WERI-Rb-1 (cell line): ENCODE results near the gene PRTFDC1.

Experiments used
- DNase-seq: peaks from one replicate; pipeline ENCODE4 v3.0.0-alpha.2; 2020
- H3K27ac ChIP-seq: fragments of 250-450 bp; sonication (Bioruptor Pico); 2 replicates; pipeline ENCODE4 v1.5.1; 2020; ENCODE audit warnings: mild to moderate bottlenecking, moderate library complexity
- H3K27me3 ChIP-seq: fragments of 250-450 bp; sonication (Bioruptor Pico); 2 replicates; pipeline ENCODE4 v1.5.1; 2021; ENCODE audit warnings: mild to moderate bottlenecking, low read depth, moderate library complexity; ENCODE audit not compliant: insufficient read depth, severe bottlenecking
- H3K36me3 ChIP-seq: fragments of 250-450 bp; sonication (Bioruptor Pico); 2 replicates; pipeline ENCODE4 v1.5.1; 2020; ENCODE audit warnings: mild to moderate bottlenecking, moderate library complexity
- H3K4me3 ChIP-seq: 2 replicates; pipeline ENCODE4 v1.5.1; 2011; ENCODE audit warnings: low read depth, mild to moderate bottlenecking, control low read depth, low read length
- H3K9me3 ChIP-seq: fragments of 250-450 bp; sonication (Bioruptor Pico); 2 replicates; pipeline ENCODE4 v1.5.1; 2021; ENCODE audit warnings: mild to moderate bottlenecking, moderate library complexity; ENCODE audit not compliant: severe bottlenecking
- TF ChIP-seq, protein P1 (sequence below): IDR thresholded peaks from 2 replicates; pipeline ENCODE4 v1.5.1; 2011; ENCODE audit warnings: low read depth, mild to moderate bottlenecking, control low read depth, inconsistent platforms, low read length

PRTFDC1 gene

GRCh38 chr10:24963521-24964041, 11.2 kb upstream of the PRTFDC1 start:
- Histone ChIP-seq H3K4me3 (no peak overlapping the region), H3K36me3 (no peaks in the 10 kb centered on the region), H3K27ac (no peak overlapping the region), H3K27me3 (no peaks in the 10 kb centered on the region), H3K9me3 (no peaks in the 10 kb centered on the region)
- TF ChIP-seq, protein P1, sequence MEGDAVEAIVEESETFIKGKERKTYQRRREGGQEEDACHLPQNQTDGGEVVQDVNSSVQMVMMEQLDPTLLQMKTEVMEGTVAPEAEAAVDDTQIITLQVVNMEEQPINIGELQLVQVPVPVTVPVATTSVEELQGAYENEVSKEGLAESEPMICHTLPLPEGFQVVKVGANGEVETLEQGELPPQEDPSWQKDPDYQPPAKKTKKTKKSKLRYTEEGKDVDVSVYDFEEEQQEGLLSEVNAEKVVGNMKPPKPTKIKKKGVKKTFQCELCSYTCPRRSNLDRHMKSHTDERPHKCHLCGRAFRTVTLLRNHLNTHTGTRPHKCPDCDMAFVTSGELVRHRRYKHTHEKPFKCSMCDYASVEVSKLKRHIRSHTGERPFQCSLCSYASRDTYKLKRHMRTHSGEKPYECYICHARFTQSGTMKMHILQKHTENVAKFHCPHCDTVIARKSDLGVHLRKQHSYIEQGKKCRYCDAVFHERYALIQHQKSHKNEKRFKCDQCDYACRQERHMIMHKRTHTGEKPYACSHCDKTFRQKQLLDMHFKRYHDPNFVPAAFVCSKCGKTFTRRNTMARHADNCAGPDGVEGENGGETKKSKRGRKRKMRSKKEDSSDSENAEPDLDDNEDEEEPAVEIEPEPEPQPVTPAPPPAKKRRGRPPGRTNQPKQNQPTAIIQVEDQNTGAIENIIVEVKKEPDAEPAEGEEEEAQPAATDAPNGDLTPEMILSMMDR, result no peak
- no peak for DNase-seq

DNA sequence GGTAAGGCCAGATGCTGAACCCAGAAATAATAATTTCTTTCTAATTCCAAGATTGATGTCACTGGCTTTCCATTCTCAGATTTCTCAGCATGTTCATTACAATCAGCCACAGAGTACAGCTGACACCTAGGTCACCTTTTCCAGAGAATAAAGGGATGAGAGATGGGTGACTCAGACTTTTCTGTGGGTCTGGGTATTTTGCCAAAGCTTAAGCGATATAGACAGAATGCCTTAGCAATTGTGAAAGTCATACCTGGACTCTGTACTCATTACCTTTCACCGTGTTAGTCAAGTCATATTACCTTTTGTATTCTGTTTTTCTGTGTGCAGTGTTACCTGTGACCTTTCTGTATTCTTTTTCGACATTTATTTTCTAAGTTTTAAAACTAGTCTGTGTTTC, 10.6 kb upstream of the PRTFDC1 start:
- Histone ChIP-seq H3K27me3 (no peaks in the 10 kb centered on the region), H3K27ac (no peak overlapping the region), H3K9me3 (no peaks in the 10 kb centered on the region), H3K4me3 (no peak overlapping the region), H3K36me3 (no peaks in the 10 kb centered on the region)
- DNase-seq, result no peak
- TF ChIP-seq, protein P1, result no peak

- no peak for DNase-seq
- no peaks in the 10 kb centered on the region for H3K36me3 ChIP-seq
- no peaks in the 10 kb centered on the region for H3K9me3 ChIP-seq
- no peak overlapping the region for H3K4me3 ChIP-seq
- no peak overlapping the region for H3K27ac ChIP-seq
- TF ChIP-seq, protein P1, result no peak
- H3K27me3 ChIP-seq, result no peaks in the 10 kb centered on the region
Observed at GRCh38 chr10:24961582-24961981, 9.2 kb upstream of the PRTFDC1 start.

- Histone ChIP-seq H3K4me3 (no peak overlapping the region), H3K9me3 (no peaks in the 10 kb centered on the region), H3K27ac (no peak overlapping the region), H3K27me3 (no peaks in the 10 kb centered on the region), H3K36me3 (no peaks in the 10 kb centered on the region)
- DNase-seq, result no peak
- TF ChIP-seq, protein P1, result no peak
Observed at GRCh38 chr10:24959382-24959730, 7.0 kb upstream of the PRTFDC1 start.

DNA sequence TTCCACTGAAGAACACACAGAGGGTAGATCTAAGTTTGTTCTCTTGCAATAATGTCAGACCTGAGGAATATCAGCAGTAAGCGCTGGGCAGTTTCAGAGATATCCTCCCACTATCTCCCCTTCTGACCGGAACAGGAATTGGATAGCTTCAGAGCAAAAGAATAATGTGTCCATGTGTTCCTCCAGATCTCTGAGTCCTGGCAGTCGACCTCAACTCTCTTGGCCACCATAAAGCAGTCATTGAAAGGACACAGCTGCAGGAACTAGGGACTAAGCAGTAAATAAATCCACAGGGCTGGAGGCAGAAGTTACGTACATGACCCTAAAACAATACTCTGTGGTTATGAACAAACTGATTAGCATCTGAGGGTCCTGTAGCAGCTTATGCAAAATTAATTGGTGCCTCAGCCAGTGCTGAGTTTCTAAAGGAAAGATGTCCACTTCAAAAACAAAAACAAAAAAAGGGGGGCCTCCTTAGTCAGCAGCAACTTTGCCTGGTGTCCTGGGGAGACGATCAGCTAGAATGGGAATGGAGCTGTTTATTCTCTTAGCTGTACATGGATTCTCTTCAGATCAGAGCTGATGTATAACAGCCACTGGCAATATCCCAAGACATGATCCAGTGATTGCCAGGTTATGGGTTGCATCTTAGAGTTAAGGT, 6.4 kb upstream of the PRTFDC1 start:
- TF ChIP-seq, protein P1, result no peak
- Histone ChIP-seq H3K4me3 (no peak overlapping the region), H3K9me3 (no peaks in the 10 kb centered on the region), H3K36me3 (no peaks in the 10 kb centered on the region), H3K27me3 (no peaks in the 10 kb centered on the region), H3K27ac (no peak overlapping the region)
- no peak for DNase-seq
